ENCODE data around the gene SF3B4. TPM values are rescaled to one million over a fixed set of nuclear protein-coding genes. Genes with fewer than 3 reads are reported as not detected.

Gene SF3B4
- total RNA-seq, 1 donor from 2014 or later: 74.0 TPM

GRCh38 chr1:149966405-149966804 lies 38.8 kb upstream of the SF3B4 start:
- Mint-ChIP-seq H3K27me3 (ENCODE audit: low read depth, unreplicated experiment) (no peaks in the 10 kb centered on the region), H3K36me3 (ENCODE audit: low read depth, unreplicated experiment) (peaks cover 14% of the 10 kb centered on the region), H3K4me3 (ENCODE audit: unreplicated experiment) (no peak overlapping the region), H3K4me1 (ENCODE audit: low read depth, unreplicated experiment) (peaks cover 16% of the 10 kb centered on the region), H3K27ac (ENCODE audit: unreplicated experiment) (no peak overlapping the region), H3K9me3 (ENCODE audit: unreplicated experiment) (no peaks in the 10 kb centered on the region)
- DNase-seq (ENCODE audit: low read depth) (no peak), FAIRE-seq (no peak)
- H3K9me3 ChIP-seq (ENCODE audit: insufficient read depth, low read depth, low read length): no peaks in the 10 kb centered on the region
- peaks cover 3% of the 10 kb centered on the region for H3K79me2 ChIP-seq (ENCODE audit: insufficient read depth, low read length)
- peaks cover 9% of the 10 kb centered on the region for H4K20me1 ChIP-seq (ENCODE audit: insufficient read depth, low read length)
- peaks cover 42% of the 10 kb centered on the region for H3K36me3 ChIP-seq (ENCODE audit: insufficient read depth, low read length)
- TF ChIP-seq CTCF (IDR thresholded peaks at IDR 0.05; ENCODE audit: insufficient read depth, low read depth, low read length): no peak
- no peak for TF ChIP-seq EZH2 (IDR thresholded peaks at IDR 0.05; ENCODE audit: insufficient read depth, low read length)
- H2AFZ ChIP-seq (ENCODE audit: low read depth, low read length): no peak overlapping the region
- H3K27me3 ChIP-seq (ENCODE audit: insufficient read depth, low read length): no peaks in the 10 kb centered on the region
- H3K27ac ChIP-seq (ENCODE audit: low read depth, low read length): no peak overlapping the region
- H3K4me1 ChIP-seq (ENCODE audit: insufficient read depth, low read length): no peaks in the 10 kb centered on the region
- no peak overlapping the region for H3K4me3 ChIP-seq (ENCODE audit: insufficient read depth, low read depth, low read length)
- H3K9ac ChIP-seq (ENCODE audit: low read length): no peak overlapping the region
- no peak overlapping the region for H3K4me2 ChIP-seq (ENCODE audit: low read length)

GRCh38 chr1:149965440-149965839 lies 37.8 kb upstream of the SF3B4 start:
- H3K4me3 ChIP-seq (ENCODE audit: insufficient read depth, low read depth, low read length): no peak overlapping the region
- DNase-seq (ENCODE audit: low read depth): no peak
- Mint-ChIP-seq H3K4me3 (ENCODE audit: unreplicated experiment) (no peak overlapping the region), H3K27me3 (ENCODE audit: low read depth, unreplicated experiment) (no peaks in the 10 kb centered on the region), H3K27ac (ENCODE audit: unreplicated experiment) (no peak overlapping the region), H3K9me3 (ENCODE audit: unreplicated experiment) (no peaks in the 10 kb centered on the region), H3K36me3 (ENCODE audit: low read depth, unreplicated experiment) (peaks cover 9% of the 10 kb centered on the region), H3K4me1 (ENCODE audit: low read depth, unreplicated experiment) (peaks cover 16% of the 10 kb centered on the region)
- no peak overlapping the region for H3K27ac ChIP-seq (ENCODE audit: low read depth, low read length)
- H2AFZ ChIP-seq (ENCODE audit: low read depth, low read length): no peak overlapping the region
- peaks cover 9% of the 10 kb centered on the region for H4K20me1 ChIP-seq (ENCODE audit: insufficient read depth, low read length)
- H3K9ac ChIP-seq (ENCODE audit: low read length): no peak overlapping the region
- TF ChIP-seq EZH2 (IDR thresholded peaks at IDR 0.05; ENCODE audit: insufficient read depth, low read length) (no peak), CTCF (IDR thresholded peaks at IDR 0.05; ENCODE audit: insufficient read depth, low read depth, low read length) (no peak)
- H3K4me2 ChIP-seq (ENCODE audit: low read length): no peak overlapping the region
- FAIRE-seq: no peak
- H3K9me3 ChIP-seq (ENCODE audit: insufficient read depth, low read depth, low read length): no peaks in the 10 kb centered on the region
- H3K27me3 ChIP-seq (ENCODE audit: insufficient read depth, low read length): no peaks in the 10 kb centered on the region
- peaks cover 3% of the 10 kb centered on the region for H3K79me2 ChIP-seq (ENCODE audit: insufficient read depth, low read length)
- no peaks in the 10 kb centered on the region for H3K4me1 ChIP-seq (ENCODE audit: insufficient read depth, low read length)
- H3K36me3 ChIP-seq (ENCODE audit: insufficient read depth, low read length): peaks cover 33% of the 10 kb centered on the region

GRCh38 chr1:149963358-149963757 lies 35.8 kb upstream of the SF3B4 start:
- H3K4me3 Mint-ChIP-seq (ENCODE audit: unreplicated experiment): no peak overlapping the region
- peaks cover 37% of the 10 kb centered on the region for H3K36me3 ChIP-seq (ENCODE audit: insufficient read depth, low read length)
- no peak overlapping the region for H3K4me3 ChIP-seq (ENCODE audit: insufficient read depth, low read depth, low read length)
- H2AFZ ChIP-seq (ENCODE audit: low read depth, low read length): no peak overlapping the region
- no peaks in the 10 kb centered on the region for H3K4me1 ChIP-seq (ENCODE audit: insufficient read depth, low read length)
- H3K79me2 ChIP-seq (ENCODE audit: insufficient read depth, low read length): peaks cover 3% of the 10 kb centered on the region
- FAIRE-seq: no peak
- H3K4me2 ChIP-seq (ENCODE audit: low read length): no peak overlapping the region
- peaks cover 16% of the 10 kb centered on the region for H3K4me1 Mint-ChIP-seq (ENCODE audit: low read depth, unreplicated experiment)
- no peak for TF ChIP-seq CTCF (IDR thresholded peaks at IDR 0.05; ENCODE audit: insufficient read depth, low read depth, low read length)
- no peak for TF ChIP-seq EZH2 (IDR thresholded peaks at IDR 0.05; ENCODE audit: insufficient read depth, low read length)
- no peaks in the 10 kb centered on the region for H3K27me3 Mint-ChIP-seq (ENCODE audit: low read depth, unreplicated experiment)
- no peak overlapping the region for H3K27ac Mint-ChIP-seq (ENCODE audit: unreplicated experiment)
- H3K27ac ChIP-seq (ENCODE audit: low read depth, low read length): no peak overlapping the region
- no peak for DNase-seq (ENCODE audit: low read depth)
- no peaks in the 10 kb centered on the region for H3K9me3 ChIP-seq (ENCODE audit: insufficient read depth, low read depth, low read length)
- H3K9ac ChIP-seq (ENCODE audit: low read length): no peak overlapping the region
- H4K20me1 ChIP-seq (ENCODE audit: insufficient read depth, low read length): peaks cover 6% of the 10 kb centered on the region
- H3K36me3 Mint-ChIP-seq (ENCODE audit: low read depth, unreplicated experiment): peaks cover 14% of the 10 kb centered on the region
- peaks cover 3% of the 10 kb centered on the region for H3K9me3 Mint-ChIP-seq (ENCODE audit: unreplicated experiment)
- no peaks in the 10 kb centered on the region for H3K27me3 ChIP-seq (ENCODE audit: insufficient read depth, low read length)

Data from astrocyte (in vitro differentiated cells and primary cell).